MM.1S (cell line): ENCODE results near the gene DOK6.

Experiments used
- CTCF ChIP-seq: fragments of 300-600 bp; sonication (generic); IDR thresholded peaks from 2 replicates; pipeline ENCODE4 v1.5.1; 2016; ENCODE audit warnings: antibody characterized with exemption, low read length, mixed read lengths
- EZH2 ChIP-seq: fragments of 300-600 bp; sonication (generic); optimal IDR thresholded peaks from 2 replicates; pipeline ENCODE3; 2017; ENCODE audit warnings: low read depth, mild to moderate bottlenecking, antibody characterized with exemption, low read length, mixed read lengths
- EZH2phosphoT487 ChIP-seq: fragments of 300-600 bp; sonication (generic); IDR thresholded peaks from 2 replicates; pipeline ENCODE4 v1.6.1; 2018; ENCODE audit warnings: antibody characterized with exemption, low read length

GRCh38 chr18:69399253-69399652, 1.4 kb upstream of the DOK6 start:
- TF ChIP-seq CTCF (no peak), EZH2phosphoT487 (no peak), EZH2 (no peak)
